GM23338 (cell line): ENCODE results near the gene ADGRD2. TPM values are rescaled to one million over a fixed set of nuclear protein-coding genes. Genes with fewer than 3 reads are reported as not detected.

Experiments used
- ATAC-seq: fragments of 200-7000 bp; cut with Tn5 transposase; 3 replicates; pipeline ENCODE4 v1.9.1; 2020
- DNase-seq: peaks from one replicate; pipeline ENCODE4 v3.0.0-alpha.2; 2015; ENCODE audit warnings: low spot score
- H2AFZ ChIP-seq: fragments of 200-600 bp; sonication (generic); 2 replicates; pipeline ENCODE4 v1.8.0; 2016; ENCODE audit warnings: antibody characterized with exemption, mild to moderate bottlenecking, moderate library complexity
- H3F3A ChIP-seq: fragments of 200-600 bp; sonication (generic); replicated peaks from 2 replicates; pipeline ENCODE4 v1.8.0; 2017; ENCODE audit warnings: antibody characterized with exemption, mixed run types, low read depth
- H3K27ac ChIP-seq: fragments of 200-600 bp; sonication (generic); 2 replicates; pipeline ENCODE4 v1.6.1; 2016; ENCODE audit warnings: low read depth
- H3K27me3 ChIP-seq: fragments of 200-600 bp; sonication (generic); 2 replicates; pipeline ENCODE4 v1.8.0; 2016; ENCODE audit warnings: mild to moderate bottlenecking, mixed run types, moderate library complexity; ENCODE audit not compliant: insufficient read depth
- H3K36me3 ChIP-seq: fragments of 200-600 bp; sonication (generic); 2 replicates; pipeline ENCODE4 v1.8.0; 2016; ENCODE audit warnings: mild to moderate bottlenecking; ENCODE audit not compliant: insufficient read depth
- H3K4me1 ChIP-seq: fragments of 200-600 bp; sonication (generic); 2 replicates; pipeline ENCODE4 v1.8.0; 2016; ENCODE audit warnings: mild to moderate bottlenecking, moderate library complexity; ENCODE audit not compliant: insufficient read depth
- H3K4me2 ChIP-seq: fragments of 200-600 bp; sonication (generic); 2 replicates; pipeline ENCODE4 v1.7.1; 2017; ENCODE audit warnings: mixed run types
- H3K4me3 ChIP-seq: fragments of 200-600 bp; sonication (generic); 2 replicates; pipeline ENCODE4 v1.6.1; 2016; ENCODE audit warnings: mixed run types
- H3K79me2 ChIP-seq: fragments of 200-600 bp; sonication (generic); replicated peaks from 2 replicates; pipeline ENCODE4 v1.8.0; 2017; ENCODE audit warnings: mild to moderate bottlenecking; ENCODE audit not compliant: insufficient read depth
- H3K9me2 ChIP-seq: fragments of 200-600 bp; sonication (generic); 2 replicates; pipeline ENCODE4 v1.8.0; 2017; ENCODE audit not compliant: insufficient read depth
- H4K20me1 ChIP-seq: fragments of 200-600 bp; sonication (generic); replicated peaks from 2 replicates; pipeline ENCODE4 v1.8.0; 2017; ENCODE audit warnings: mild to moderate bottlenecking; ENCODE audit not compliant: insufficient read depth
- H3K27ac Mint-ChIP-seq: 2 replicates; pipeline ENCODE4 v1.8.0; 2020; ENCODE audit warnings: inconsistent platforms, mild to moderate bottlenecking, moderate library complexity, mixed read lengths
- H3K27me3 Mint-ChIP-seq: 3 replicates; pipeline ENCODE4 v1.8.0; 2022; ENCODE audit warnings: low read depth, mild to moderate bottlenecking, moderate library complexity, mixed read lengths, inconsistent platforms; ENCODE audit not compliant: insufficient read depth, poor library complexity
- H3K36me3 Mint-ChIP-seq: 3 replicates; pipeline ENCODE4 v1.8.0; 2021; ENCODE audit warnings: low read depth, mild to moderate bottlenecking, inconsistent platforms, moderate library complexity, mixed read lengths
- H3K4me1 Mint-ChIP-seq: 3 replicates; pipeline ENCODE4 v1.8.0; 2020; ENCODE audit warnings: mild to moderate bottlenecking, inconsistent platforms, mixed read lengths
- H3K4me3 Mint-ChIP-seq: 3 replicates; pipeline ENCODE4 v1.8.0; 2021; ENCODE audit warnings: moderate library complexity, mild to moderate bottlenecking, inconsistent platforms, mixed read lengths
- H3K9me3 Mint-ChIP-seq: 3 replicates; pipeline ENCODE4 v1.8.0; 2020; ENCODE audit warnings: moderate library complexity, mild to moderate bottlenecking, inconsistent platforms, mixed read lengths
- CREB1 ChIP-seq: fragments of 250-450 bp; sonication (Bioruptor Pico); IDR thresholded peaks from 2 replicates; pipeline ENCODE4 v1.5.0; 2020; ENCODE audit warnings: low read depth, mild to moderate bottlenecking, moderate library complexity
- CTCF ChIP-seq, 2 experiments: fragments of 200-600 bp in 1 of 2; sonication (generic) in 1 of 2; conservative IDR thresholded peaks; 2 replicates each; pipeline versions ENCODE4 v1.5.1 to v1.6.1; 2016 to 2017; ENCODE audit warnings: antibody characterized with exemption in 2 of 2, low read depth in 2 of 2, mild to moderate bottlenecking in 2 of 2, moderate library complexity in 1 of 2
- EZH2 ChIP-seq: fragments of 200-600 bp; sonication (generic); IDR thresholded peaks from one replicate; pipeline ENCODE4 v1.8.0; 2017; ENCODE audit warnings: antibody characterized with exemption, mild to moderate bottlenecking, low read depth; ENCODE audit not compliant: unreplicated experiment
- EZH2phosphoT487 ChIP-seq: fragments of 200-600 bp; sonication (generic); IDR thresholded peaks from one replicate; pipeline ENCODE4 v1.8.1; 2018; ENCODE audit warnings: antibody characterized with exemption; ENCODE audit not compliant: unreplicated experiment
- JUNB ChIP-seq: IDR thresholded peaks from one replicate; pipeline ENCODE4 v1.6.1; 2016; ENCODE audit warnings: antibody characterized with exemption; ENCODE audit not compliant: unreplicated experiment
- NANOG ChIP-seq: IDR thresholded peaks from 2 replicates; pipeline ENCODE4 v1.6.1; 2016; ENCODE audit warnings: antibody characterized with exemption, borderline replicate concordance
- POLR2AphosphoS5 ChIP-seq: IDR thresholded peaks from 2 replicates; pipeline ENCODE4 v1.6.1; 2016; ENCODE audit warnings: antibody characterized with exemption, low read depth
- STAT1 ChIP-seq: IDR thresholded peaks from one replicate; pipeline ENCODE4 v1.6.1; 2016; ENCODE audit warnings: antibody characterized with exemption; ENCODE audit not compliant: unreplicated experiment
- ZNF114 ChIP-seq: fragments of 250-450 bp; sonication (Bioruptor Pico); IDR thresholded peaks from 2 replicates; pipeline ENCODE4 v1.5.0; 2020; ENCODE audit warnings: mild to moderate bottlenecking, moderate library complexity
- ZNF331 ChIP-seq: fragments of 250-450 bp; sonication (Bioruptor Pico); IDR thresholded peaks from 2 replicates; pipeline ENCODE4 v1.5.0; 2020; ENCODE audit warnings: low read depth, mild to moderate bottlenecking, moderate library complexity
- polyA plus RNA-seq: library from polyadenylated mRNA; unstranded; fragments of >200 nt; fragmentation: Nextera tagmentation; extraction: Ambion mirVana; gene quantifications from 2 replicates; pipeline ENCODE4 v1.2.1, GENCODE V29; 2016
- total RNA-seq: library from RNA; depleted of rRNA; stranded (reverse); fragments of >200 nt; shearing (Covaris generic); gene quantifications from 2 replicates; pipeline ENCODE4 v1.2.3, GENCODE V29; 2014
- TF ChIP-seq, protein P1 (sequence below): IDR thresholded peaks from 2 replicates; pipeline ENCODE4 v1.6.1; 2016; ENCODE audit warnings: antibody characterized with exemption
- TF ChIP-seq, protein P2 (sequence below): fragments of 250-450 bp; sonication (Bioruptor Pico); IDR thresholded peaks from 2 replicates; pipeline ENCODE4 v1.5.0; 2020; ENCODE audit warnings: mild to moderate bottlenecking, moderate library complexity
- TF ChIP-seq, protein P3 (sequence below): IDR thresholded peaks from one replicate; pipeline ENCODE4 v1.6.1; 2018; ENCODE audit warnings: antibody characterized with exemption; ENCODE audit not compliant: unreplicated experiment

ADGRD2 gene
- total and polyA plus RNA-seq, 2 experiments from 2014 or later = 0.45 to 0.78 TPM

- peaks cover 20% of the 10 kb centered on the region for H3K4me1 Mint-ChIP-seq
- H3K4me1 ChIP-seq = peaks cover 20% of the 10 kb centered on the region
- H4K20me1 ChIP-seq = no peaks in the 10 kb centered on the region
- 0 out of 2 replicates have a peak, but pooled peaks cover 2% of the 10 kb centered on the region for H3F3A ChIP-seq
- H3K27me3 Mint-ChIP-seq = peaks cover 41% of the 10 kb centered on the region
- DNase-seq (peak; percentile 40), ATAC-seq (peak; percentile 4)
- H3K27ac ChIP-seq = no peak overlapping the region
- H3K4me2 ChIP-seq = peak overlapping the region; percentile 84
- TF ChIP-seq CTCF (conservative IDR thresholded peaks at IDR 0.05; ENCODE audit: low read depth in 2 of 2) (no peak), JUNB (no peak), EZH2 (no peak), ZNF114 (CRISPR knock-in tag) (no peak), NANOG (no peak), EZH2phosphoT487 (no peak), ZNF331 (CRISPR knock-in tag) (no peak), CREB1 (CRISPR knock-in tag) (no peak), STAT1 (no peak), POLR2AphosphoS5 (no peak)
- TF ChIP-seq, protein P1, sequence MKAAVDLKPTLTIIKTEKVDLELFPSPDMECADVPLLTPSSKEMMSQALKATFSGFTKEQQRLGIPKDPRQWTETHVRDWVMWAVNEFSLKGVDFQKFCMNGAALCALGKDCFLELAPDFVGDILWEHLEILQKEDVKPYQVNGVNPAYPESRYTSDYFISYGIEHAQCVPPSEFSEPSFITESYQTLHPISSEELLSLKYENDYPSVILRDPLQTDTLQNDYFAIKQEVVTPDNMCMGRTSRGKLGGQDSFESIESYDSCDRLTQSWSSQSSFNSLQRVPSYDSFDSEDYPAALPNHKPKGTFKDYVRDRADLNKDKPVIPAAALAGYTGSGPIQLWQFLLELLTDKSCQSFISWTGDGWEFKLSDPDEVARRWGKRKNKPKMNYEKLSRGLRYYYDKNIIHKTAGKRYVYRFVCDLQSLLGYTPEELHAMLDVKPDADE = no peak
- TF ChIP-seq, protein P2, sequence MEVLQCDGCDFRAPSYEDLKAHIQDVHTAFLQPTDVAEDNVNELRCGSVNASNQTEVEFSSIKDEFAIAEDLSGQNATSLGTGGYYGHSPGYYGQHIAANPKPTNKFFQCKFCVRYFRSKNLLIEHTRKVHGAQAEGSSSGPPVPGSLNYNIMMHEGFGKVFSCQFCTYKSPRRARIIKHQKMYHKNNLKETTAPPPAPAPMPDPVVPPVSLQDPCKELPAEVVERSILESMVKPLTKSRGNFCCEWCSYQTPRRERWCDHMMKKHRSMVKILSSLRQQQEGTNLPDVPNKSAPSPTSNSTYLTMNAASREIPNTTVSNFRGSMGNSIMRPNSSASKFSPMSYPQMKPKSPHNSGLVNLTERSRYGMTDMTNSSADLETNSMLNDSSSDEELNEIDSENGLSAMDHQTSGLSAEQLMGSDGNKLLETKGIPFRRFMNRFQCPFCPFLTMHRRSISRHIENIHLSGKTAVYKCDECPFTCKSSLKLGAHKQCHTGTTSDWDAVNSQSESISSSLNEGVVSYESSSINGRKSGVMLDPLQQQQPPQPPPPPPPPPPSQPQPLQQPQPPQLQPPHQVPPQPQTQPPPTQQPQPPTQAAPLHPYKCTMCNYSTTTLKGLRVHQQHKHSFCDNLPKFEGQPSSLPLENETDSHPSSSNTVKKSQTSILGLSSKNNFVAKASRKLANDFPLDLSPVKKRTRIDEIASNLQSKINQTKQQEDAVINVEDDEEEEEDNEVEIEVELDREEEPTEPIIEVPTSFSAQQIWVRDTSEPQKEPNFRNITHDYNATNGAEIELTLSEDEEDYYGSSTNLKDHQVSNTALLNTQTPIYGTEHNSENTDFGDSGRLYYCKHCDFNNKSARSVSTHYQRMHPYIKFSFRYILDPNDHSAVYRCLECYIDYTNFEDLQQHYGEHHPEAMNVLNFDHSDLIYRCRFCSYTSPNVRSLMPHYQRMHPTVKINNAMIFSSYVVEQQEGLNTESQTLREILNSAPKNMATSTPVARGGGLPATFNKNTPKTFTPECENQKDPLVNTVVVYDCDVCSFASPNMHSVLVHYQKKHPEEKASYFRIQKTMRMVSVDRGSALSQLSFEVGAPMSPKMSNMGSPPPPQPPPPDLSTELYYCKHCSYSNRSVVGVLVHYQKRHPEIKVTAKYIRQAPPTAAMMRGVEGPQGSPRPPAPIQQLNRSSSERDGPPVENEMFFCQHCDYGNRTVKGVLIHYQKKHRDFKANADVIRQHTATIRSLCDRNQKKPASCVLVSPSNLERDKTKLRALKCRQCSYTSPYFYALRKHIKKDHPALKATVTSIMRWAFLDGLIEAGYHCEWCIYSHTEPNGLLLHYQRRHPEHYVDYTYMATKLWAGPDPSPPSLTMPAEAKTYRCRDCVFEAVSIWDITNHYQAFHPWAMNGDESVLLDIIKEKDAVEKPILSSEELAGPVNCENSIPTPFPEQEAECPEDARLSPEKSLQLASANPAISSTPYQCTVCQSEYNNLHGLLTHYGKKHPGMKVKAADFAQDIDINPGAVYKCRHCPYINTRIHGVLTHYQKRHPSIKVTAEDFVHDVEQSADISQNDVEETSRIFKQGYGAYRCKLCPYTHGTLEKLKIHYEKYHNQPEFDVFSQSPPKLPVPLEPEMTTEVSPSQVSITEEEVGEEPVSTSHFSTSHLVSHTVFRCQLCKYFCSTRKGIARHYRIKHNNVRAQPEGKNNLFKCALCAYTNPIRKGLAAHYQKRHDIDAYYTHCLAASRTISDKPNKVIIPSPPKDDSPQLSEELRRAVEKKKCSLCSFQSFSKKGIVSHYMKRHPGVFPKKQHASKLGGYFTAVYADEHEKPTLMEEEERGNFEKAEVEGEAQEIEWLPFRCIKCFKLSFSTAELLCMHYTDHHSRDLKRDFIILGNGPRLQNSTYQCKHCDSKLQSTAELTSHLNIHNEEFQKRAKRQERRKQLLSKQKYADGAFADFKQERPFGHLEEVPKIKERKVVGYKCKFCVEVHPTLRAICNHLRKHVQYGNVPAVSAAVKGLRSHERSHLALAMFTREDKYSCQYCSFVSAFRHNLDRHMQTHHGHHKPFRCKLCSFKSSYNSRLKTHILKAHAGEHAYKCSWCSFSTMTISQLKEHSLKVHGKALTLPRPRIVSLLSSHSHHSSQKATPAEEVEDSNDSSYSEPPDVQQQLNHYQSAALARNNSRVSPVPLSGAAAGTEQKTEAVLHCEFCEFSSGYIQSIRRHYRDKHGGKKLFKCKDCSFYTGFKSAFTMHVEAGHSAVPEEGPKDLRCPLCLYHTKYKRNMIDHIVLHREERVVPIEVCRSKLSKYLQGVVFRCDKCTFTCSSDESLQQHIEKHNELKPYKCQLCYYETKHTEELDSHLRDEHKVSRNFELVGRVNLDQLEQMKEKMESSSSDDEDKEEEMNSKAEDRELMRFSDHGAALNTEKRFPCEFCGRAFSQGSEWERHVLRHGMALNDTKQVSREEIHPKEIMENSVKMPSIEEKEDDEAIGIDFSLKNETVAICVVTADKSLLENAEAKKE (CRISPR knock-in tag) = no peak
- TF ChIP-seq, protein P3, sequence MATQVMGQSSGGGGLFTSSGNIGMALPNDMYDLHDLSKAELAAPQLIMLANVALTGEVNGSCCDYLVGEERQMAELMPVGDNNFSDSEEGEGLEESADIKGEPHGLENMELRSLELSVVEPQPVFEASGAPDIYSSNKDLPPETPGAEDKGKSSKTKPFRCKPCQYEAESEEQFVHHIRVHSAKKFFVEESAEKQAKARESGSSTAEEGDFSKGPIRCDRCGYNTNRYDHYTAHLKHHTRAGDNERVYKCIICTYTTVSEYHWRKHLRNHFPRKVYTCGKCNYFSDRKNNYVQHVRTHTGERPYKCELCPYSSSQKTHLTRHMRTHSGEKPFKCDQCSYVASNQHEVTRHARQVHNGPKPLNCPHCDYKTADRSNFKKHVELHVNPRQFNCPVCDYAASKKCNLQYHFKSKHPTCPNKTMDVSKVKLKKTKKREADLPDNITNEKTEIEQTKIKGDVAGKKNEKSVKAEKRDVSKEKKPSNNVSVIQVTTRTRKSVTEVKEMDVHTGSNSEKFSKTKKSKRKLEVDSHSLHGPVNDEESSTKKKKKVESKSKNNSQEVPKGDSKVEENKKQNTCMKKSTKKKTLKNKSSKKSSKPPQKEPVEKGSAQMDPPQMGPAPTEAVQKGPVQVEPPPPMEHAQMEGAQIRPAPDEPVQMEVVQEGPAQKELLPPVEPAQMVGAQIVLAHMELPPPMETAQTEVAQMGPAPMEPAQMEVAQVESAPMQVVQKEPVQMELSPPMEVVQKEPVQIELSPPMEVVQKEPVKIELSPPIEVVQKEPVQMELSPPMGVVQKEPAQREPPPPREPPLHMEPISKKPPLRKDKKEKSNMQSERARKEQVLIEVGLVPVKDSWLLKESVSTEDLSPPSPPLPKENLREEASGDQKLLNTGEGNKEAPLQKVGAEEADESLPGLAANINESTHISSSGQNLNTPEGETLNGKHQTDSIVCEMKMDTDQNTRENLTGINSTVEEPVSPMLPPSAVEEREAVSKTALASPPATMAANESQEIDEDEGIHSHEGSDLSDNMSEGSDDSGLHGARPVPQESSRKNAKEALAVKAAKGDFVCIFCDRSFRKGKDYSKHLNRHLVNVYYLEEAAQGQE = no peak
- no peaks in the 10 kb centered on the region for H3K79me2 ChIP-seq
- H3K27ac Mint-ChIP-seq = no peak overlapping the region
- H3K9me2 ChIP-seq = no peaks in the 10 kb centered on the region
- H3K9me3 Mint-ChIP-seq = no peaks in the 10 kb centered on the region
- H3K36me3 Mint-ChIP-seq = no peaks in the 10 kb centered on the region; the same call in 2 of the 3 replicates
- H3K27me3 ChIP-seq = peaks cover 49% of the 10 kb centered on the region
- H3K4me3 Mint-ChIP-seq = peak overlapping the region; percentile 41
- no peaks in the 10 kb centered on the region for H3K36me3 ChIP-seq
- H3K4me3 ChIP-seq = peak overlapping the region; percentile 55
- H2AFZ ChIP-seq = peak overlapping the region; percentile 96
These were observed 28.1 kb downstream of the ADGRD2 start for GRCh38 chr9:124478354-124478753.
